NK-92 treated with Interleukin-12 subunit alpha and Interleukin-12 subunit beta, amount 100 ng/mL, for 24 hours (cell line): Measurements from ENCODE around the gene TLX2.

Experiments used
- DNase-seq: peaks from one replicate; lab custom pipeline; 2025; lab: John Stamatoyannopoulos, UW

TLX2 gene

DNA sequence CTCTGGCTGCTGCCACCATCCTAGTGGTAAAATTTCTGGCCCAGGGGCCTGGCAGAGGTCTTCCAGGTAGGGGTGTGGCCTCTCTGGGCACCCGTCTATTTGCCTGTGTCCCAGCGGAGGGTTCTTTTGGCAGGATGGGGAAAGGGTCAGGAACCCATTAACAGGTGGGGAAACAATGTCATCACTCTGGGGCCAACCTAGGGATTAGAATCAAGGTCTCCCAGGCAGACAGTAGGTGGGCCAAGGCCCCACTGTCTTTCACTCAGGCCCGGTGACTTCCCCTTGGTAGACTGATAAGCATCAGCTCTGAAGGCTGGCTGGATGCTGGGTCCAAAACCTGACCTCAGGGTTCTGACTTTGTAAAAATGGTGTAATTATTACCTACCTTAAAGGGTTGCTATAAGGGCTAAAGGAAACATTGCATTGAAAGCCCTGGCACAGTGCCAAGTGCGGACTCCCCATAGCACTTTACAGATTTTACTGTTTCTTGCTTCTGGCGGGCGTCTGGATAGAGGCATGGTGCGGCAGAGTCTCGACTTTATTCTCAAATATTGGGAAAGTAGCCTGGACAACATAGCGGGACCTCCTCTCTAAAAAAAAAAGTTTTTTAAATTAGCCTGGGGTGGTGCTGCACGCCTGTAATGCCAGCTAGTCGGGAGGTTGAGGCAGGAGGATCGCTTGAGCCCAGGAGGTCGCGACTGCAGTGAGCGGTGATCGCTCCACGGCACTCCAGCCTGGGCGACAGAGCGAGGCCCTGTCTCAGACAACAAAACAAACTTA, 17.1 kb upstream of the TLX2 start:
- DNase-seq: no peak

DNA sequence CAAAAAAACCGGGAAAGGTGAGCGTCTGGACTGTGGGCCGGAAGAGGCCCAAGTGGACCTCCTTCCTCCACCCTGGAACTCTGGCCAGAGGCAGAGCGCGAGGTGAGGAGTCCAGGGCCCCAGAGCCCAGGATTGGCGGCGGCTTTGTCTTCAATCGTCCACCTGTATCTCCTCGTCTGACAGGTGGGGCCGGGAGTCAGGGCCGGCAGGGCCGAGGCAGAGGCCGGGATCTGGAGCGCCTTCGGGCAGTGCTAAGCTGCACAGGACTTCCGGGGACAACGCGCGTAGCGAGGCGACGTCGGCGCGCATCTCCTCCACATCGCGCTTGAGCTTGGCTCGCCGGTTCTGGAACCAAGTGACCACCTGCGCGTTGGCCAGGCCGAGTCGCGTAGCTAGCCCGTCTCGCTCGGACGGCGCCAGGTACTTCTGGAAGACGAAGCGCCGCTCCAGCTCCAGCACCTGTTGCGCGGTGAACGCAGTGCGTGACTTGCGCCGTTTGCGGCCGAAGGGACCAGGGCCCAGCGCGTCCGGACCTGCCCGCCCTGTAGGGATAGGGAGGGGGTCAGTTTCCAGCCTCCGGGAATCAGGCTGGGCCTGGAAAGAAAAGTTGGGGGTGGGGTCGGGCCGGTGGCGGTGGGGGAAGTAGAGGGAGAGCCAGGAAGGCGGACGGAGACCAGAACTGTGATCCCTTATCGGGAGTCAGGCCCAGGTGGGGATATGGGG, 16.3 kb upstream of the TLX2 start:
- no peak for DNase-seq

DNA sequence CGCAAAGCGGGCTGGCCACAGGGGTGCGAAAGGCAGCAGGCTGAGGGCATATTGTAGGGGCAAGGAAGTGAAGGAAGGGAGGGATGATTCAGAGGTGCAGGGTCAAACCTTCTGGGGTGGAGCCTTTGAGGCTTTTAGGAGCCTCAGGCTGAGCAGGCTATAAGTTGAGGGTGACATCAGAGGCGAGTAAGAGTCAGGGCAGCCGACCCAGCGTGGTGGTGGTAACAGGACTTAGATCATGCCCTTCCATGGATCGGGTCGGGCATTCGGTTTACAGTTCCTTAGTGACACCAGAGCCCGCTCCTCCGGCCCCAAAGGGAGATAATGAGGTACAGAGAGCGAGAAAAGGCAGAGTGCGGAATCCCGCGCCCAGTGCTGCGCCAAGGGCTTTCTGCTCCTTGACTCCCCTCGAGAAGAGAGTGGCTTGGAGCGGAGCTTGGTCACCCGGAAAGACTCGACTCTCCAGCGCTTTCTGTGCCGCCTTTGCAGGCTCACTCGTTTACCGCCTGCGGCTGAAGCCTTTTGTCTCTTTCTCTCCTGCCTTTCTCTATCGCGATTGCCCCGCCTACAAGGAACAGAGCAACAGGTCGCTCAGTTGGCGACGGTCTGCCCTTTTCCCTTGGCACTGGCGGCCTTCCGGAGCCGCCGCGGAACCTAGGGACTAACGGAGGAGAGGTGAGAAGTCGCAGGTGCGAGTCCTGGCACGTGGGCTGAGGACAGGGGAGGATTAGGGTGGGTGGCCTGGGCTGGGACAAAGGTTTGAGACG, 15.6 kb upstream of the TLX2 start:
- no peak for DNase-seq

DNA sequence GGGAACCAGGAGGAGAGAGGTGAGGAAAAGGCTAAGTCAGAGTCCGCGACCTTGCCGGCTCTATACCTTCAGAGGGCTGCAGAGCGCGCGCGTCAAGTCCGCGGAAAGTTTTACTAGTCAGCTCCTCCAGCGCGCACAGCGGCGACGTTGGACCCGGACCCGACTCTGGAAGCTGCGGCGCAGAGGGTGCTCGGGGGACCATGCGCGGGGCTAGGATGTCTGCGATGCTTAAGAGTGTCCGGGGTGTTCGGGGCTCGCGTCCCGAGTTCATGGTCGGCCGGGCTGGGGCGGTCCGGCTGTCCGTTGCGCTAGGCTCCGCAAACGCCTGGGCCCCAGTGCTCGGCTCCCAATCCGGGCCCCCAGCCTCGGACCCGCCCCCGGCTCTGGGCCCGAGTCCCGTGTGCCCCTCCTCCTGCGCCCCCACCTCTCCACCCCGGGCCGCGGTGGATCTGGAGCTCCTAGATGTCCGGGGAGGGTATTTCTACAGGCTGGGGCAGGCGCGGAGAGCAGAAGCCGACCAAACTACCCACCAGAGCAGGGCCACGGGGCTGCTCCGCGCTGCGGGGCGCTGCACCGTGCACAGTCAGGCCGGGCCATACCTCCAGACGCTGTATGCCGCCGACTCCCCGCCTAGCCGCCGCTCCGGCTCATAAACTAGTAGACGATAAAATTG, 14.8 kb upstream of the TLX2 start, which contains the start of gene LBX2:
Gene LBX2, minus strand, starts transcription at position 337 of the 673 bp plus-strand sequence. Its CDS starts 66 bp downstream, at position 271.
- DNase-seq: no peak

DNA sequence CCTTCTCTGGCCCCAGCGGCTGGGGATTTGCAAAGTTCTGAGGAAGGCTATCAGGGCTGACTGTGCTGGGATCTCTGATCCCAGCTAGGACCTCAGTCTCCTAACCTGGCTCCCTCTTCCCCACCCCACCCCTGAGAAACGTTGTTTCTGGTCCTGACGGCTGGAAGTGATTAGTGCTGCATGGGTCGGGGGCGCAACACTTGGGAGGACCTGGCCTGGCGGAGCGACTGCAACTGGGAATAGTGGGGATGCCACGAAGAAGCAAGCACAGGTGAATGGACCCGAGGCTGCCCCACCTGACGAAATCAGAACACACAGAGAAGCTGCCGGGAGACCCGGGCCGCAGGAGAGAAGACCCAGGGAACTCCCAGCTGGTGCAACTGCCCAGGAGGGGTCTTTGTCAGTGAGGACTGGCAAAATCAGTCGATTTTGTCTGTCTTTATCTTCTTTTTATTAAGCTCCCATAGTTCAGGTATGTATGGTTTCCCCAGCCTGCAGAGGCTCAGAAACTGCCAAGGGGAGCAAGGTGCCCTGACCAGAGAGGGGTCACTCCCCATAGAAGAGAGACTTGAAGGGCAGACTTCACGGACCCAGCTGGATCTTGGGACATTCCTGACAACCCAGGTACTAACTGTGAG, 14.2 kb upstream of the TLX2 start:
- no peak for DNase-seq

DNA sequence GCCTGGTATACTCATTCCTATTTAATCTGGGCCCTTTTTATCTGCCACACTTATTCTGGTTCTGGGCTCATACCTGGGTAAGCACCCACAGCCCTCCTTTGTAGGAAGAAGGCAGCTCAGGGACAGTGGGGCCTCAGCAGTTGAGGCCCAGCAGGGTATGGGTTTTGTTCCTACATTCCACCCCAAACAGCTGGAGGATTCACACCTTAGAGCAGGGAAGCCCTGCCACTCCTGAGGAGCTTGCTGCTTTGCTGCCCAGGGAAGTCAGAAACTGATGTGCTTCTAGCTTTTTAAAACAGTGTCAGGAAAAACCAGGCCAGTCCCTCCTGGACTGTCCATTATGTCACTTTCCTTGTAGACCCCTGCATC, 13.7 kb upstream of the TLX2 start:
- DNase-seq: no peak

DNA sequence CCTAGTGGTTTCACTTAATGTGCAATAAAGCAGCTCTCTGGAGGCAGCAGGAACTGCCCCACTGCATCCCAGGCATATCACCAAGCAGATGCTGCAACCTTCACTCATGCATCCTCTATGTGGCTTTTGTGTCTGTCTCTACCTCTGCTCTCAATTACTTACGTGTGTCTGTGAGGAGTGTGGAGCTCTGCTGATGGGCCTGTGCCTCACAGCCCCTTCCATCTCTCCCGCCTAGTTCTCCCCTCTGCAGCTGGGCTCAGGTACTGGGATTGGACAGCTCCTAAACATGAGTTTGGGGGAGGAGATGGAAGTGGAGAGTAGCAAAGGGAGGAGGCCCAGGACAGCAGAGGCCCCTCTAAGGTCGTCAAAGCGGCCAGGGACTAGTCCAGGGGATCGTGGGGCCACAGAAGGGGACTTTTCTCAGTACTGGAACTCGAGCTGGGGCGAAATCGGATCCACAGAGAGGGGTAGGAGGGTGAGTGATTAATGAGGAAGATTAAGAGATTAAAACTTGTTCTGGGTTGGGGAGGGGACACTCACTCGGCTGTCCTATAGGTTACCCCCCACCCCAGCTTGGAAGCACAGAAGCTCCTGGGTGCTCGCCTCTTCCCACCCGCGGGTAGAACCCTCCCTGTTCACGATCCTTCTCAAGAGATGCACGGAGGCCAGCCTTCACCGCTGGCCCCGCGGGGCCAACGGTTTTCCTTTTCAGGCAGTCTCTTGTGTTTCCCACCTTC, 12.7 kb upstream of the TLX2 start:
- DNase-seq: no peak

DNA sequence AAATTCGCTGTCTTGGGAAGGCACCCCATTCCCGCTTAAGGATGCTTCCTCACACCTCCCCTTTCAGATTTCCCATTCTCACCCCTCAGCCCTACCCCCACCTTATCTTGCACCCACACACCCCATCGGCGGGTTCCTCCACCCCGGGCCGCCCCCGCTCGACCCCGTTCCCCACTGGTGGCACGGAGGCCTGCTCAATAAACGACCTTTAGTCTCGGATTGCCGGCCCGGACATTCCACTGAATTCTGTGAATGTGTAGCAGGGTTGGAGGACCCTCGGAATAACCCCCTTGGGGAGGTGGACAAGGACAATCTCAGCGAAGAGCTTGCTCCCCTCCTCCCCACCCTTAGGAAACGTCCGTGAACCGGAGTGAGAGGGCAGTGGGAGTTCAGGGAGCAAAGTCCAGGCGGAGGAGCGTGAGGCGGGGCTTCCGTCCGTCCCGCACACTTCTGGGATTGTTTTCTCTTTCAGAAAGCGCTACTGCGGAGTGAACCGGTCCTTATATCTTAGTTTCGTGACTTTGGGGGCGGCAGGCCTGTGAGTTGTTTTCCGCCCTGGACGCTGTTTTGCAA, 12.0 kb upstream of the TLX2 start:
- DNase-seq: no peak

DNA sequence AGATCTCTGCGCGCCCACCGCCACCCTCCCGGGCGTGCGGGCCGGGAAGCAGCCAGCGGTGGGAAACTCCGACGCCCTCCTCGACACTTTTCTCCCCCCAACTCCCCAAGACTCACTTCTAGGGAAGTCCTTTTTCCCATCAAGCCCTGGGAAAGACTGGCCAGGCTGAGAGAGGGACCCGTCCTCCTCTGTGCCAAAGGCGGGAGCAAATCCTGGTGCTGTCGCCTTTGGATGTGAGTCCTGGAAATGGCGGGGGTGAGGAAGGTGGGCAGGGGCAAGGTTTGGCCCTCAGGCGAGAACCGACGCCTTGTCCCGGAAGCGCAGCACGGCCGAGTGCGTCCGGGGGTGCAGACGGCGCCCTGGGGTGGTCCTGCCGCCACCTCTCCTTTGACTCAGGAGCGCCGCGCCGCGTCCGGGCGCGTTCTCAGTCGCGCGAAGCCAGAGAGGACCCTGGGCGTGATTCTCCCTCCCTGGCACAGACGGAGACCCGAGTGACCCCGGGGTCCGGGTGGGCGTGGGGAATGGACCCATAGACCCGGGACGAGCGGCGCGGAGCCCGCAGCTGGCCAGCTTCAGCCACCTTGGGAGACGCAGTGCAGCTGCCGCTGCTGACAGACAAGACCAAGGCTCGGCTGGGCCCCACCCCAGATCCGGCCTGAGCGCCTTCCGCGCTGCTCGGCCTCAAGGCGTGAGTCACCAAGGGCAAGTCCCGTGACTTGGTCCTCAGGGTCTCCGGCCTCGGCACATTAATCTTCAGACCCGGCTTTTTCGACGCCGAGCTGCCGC, 11.3 kb upstream of the TLX2 start:
- no peak for DNase-seq

DNA sequence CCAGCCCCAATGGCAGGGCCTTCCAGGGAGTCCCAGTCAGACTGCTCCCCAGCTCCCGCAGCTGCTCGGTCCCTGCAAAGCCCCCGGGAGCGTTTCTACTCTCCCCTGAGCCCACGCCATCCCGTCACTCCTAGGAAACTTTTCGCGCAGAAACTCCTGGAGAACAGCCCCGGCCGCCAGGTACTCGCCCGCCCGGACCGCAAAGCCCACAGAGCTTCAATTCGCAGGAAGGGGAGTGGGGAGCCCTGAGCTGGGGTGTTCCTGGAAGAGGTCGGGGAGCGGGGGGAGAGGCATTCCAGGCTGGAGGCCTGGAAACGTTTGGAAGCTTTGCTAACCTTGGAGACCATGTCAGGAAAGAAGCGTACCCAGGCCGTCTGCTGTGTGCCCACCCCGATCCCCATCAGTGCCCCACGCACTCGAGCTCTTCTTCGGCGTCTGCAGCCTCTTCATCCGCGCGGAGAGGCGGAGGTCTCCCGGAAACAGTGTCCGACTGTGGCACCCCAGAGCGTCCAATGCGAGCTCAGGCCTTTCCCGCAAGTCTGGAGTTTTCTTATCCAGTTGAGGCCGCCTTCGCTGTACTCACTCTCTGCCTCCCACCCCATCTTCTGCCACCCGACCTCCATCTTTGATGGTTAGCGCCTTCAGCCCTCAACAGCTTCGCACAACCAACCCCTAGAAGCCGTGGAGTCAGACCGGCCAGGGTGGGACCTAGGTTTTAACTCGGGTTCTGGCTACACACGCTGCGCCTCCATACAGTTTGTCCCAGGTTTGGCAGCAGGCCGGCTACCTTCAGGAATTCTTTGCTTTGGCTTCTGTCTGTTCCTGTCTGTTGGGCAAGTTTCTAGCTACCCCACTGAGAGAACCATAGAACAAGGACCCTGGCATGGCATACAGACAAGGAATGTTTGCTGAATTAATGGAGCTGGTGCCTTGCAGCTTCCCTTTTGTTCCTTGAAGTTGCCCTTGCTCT, 10.5 kb upstream of the TLX2 start:
- no peak for DNase-seq

DNA sequence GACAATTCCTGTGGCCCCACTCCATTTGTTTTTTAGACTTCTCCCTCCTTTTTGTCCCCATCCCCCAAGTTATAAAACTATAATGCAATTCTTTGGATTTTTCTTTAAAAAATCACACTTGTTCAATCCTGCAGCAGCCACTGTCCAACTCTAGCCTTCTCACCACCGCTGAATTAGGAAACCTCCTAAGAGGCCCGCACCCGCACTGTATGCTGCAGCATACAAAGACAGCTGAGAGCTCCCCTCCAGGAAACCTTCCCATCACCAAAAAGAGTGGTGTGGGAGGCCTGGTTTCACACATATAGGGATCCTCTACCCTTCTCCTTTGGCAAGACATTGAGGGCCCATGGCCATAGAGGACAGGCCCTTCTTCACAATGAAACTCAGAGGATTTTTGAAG, 9.7 kb upstream of the TLX2 start:
- DNase-seq: no peak

DNA sequence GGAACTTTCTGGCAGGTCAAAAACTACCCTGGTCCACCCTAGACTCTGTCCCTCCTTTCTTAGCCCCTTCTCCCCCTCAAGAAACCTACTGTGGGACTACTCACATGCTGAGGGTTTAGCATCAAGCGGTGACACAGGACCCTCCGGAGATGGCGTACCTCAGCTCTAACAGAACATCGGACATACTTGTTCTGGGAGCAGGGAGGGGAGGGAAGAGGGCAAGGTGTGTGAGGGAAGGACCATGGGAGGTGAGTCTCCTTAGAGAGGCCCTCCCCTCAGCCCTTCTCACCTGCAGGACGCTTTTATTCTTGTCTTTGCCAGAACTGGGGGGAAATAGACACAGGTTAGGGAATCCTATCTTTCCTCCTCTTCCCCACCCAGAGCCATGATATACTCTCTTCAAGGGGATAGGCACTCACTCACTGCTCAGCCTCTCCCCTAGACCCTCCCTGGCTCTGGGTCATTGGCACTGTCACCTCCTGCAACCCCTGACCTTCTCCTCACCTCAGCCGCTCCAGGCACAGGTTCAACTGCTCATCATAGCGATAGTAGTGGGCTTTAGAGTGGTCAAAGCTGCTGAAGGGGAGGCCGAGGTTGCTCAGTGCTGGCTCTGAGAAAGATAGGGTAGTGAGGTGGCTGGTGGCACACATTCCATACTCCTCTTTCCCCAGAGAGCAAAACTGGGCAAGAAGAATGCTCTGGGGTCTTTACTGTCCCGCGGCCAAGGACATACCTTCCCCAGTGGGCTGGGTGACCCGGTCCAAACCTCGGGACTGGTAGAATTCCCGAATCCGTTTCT, 8.6 kb upstream of the TLX2 start:
- DNase-seq: no peak

DNA sequence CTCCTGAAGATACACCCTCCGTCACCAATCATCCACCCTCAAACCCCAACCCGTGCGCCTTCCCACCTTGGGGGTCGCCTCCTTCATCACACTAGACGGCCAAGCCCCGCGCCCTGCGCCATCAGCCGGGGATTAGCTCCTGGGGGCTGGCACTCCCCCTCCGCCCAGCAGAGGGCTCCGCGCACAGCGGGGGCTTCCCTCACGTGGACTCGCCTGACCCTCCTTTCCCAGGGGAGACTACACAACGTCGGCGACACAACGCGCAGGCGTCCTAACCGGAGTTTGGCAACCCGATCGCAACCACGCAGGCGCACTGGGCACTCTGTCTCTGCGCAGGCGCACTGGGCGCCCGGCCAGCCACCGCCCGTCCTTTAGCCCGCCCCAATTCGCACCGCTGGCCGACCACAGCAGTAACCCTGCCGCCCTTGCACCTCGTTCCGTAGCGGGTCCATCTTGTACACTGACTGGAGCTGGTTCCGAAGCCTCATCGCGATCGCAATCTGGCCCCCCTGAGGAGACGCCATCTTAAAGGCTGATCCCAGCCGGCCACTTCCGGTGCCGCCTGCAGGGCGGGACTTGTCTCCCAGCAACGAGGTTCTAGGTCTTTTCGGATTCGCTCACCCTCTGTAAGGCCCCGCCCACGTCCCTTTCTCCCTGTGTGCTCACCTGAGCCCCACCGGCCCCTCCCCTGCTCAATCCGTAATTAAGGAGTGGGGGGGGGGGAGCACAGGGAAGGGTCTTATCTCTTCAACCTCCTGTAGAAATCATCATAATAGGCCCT, 6.9 kb upstream of the TLX2 start, which contains the start of gene PCGF1:
Gene PCGF1, minus strand, starts transcription at position 551 of the 781 bp plus-strand sequence. Its CDS starts 27 bp downstream, at position 524.
- DNase-seq: peak; percentile 97

DNA sequence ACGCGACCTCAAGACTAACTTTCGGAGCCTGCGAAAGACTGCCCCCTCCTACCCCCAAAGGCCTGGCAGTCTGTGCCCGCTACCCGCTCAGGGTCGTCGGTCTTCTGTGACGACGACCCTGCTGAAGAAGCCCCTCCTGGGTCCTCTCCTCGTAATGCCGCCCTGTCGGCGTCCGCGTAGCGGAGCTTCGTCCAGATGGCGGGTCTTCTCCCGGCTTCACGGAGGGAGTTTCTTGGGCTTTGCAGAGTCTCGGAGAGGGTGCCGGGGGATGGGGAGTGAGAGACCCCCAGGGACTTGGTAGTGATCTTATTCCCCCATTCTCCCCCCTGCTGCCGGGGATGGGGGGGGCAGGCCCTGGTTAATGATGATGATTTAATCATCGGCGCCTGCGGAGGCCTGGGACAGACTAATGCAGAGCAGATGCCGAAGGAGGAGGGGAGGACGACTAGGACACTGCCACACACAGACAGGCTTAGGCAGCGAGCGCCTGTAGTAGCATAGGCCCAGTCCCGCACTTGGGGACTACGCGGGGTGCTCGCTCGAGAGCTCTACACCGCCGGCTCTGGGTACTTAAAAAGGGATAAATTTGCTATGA, 6.2 kb upstream of the TLX2 start:
- DNase-seq: no peak

DNA sequence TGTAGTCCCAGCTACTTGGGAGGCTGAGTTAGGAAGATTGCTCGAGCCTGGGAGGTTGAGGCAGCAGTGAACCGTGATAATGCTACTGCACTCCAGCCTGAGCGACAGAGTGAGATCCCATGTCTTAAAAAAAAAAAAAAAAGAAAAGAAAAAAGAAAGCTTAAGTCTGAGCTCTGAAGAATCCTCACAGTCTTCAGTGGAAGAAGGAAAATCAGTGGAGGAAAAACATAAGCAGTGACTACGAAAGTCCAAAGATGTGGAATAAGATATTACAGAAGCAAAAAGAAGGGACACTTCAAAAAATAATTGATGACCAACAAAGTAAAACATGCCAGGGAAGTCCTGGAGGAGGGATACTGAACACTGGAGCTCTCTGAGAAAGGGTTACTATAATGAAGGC, 4.0 kb upstream of the TLX2 start:
- DNase-seq: no peak
